Natural killer cell (primary cell): ENCODE data around the gene PLXNA2. TPM values are rescaled to one million over a fixed set of nuclear protein-coding genes. Genes with fewer than 3 reads are reported as not detected.

ENCODE experiments used
- ATAC-seq, 3 donors: fragments of 150-1000 bp in 2 of 3; fragments of 200-7000 bp in 1 of 3; cut with Tn5 transposase; 1 replicate in 1 of 3; 2 replicates in 2 of 3; pipeline ENCODE4 v1.10.0; 2021; ENCODE audit warnings: mild to moderate bottlenecking in 2 of 3, moderate library complexity in 2 of 3
- DNase-seq, 2 donors: peaks; one replicate each; pipeline versions ENCODE4 v3.0.0 to v3.0.0-alpha.2; 2013 to 2021; ENCODE audit warnings: mixed read lengths in 1 of 2
- H3K27ac ChIP-seq: one replicate; pipeline ENCODE4 v1.5.1; 2013; ENCODE audit warnings: mild to moderate bottlenecking, low read length
- H3K27me3 ChIP-seq: one replicate; pipeline ENCODE4 v1.6.1; 2013; ENCODE audit warnings: low read length; ENCODE audit not compliant: control insufficient read depth, insufficient read depth
- H3K36me3 ChIP-seq: one replicate; pipeline ENCODE4 v1.6.1; 2013; ENCODE audit warnings: low read length; ENCODE audit not compliant: control insufficient read depth, insufficient read depth
- H3K4me1 ChIP-seq: one replicate; pipeline ENCODE4 v1.6.1; 2013; ENCODE audit warnings: low read length; ENCODE audit not compliant: control insufficient read depth, insufficient read depth
- H3K4me3 ChIP-seq: one replicate; pipeline ENCODE4 v1.5.1; 2013; ENCODE audit warnings: low read length
- H3K9me3 ChIP-seq: one replicate; pipeline ENCODE4 v1.6.1; 2013; ENCODE audit warnings: low read length; ENCODE audit not compliant: control insufficient read depth, insufficient read depth
- H3K27ac Mint-ChIP-seq, 2 donors: one replicate each; pipeline ENCODE4 v1.8.0; 2022; ENCODE audit warnings: mild to moderate bottlenecking in 2 of 2, mixed read lengths in 2 of 2, moderate library complexity in 1 of 2
- H3K27me3 Mint-ChIP-seq, 2 donors: one replicate each; pipeline ENCODE4 v1.8.0; 2022; ENCODE audit warnings: low read depth in 2 of 2, mixed read lengths in 2 of 2
- H3K36me3 Mint-ChIP-seq: one replicate; pipeline ENCODE4 v1.8.0; 2022; ENCODE audit warnings: mixed read lengths
- H3K4me1 Mint-ChIP-seq, 2 donors: one replicate each; pipeline ENCODE4 v1.8.0; 2022; ENCODE audit warnings: mixed read lengths in 2 of 2
- H3K4me3 Mint-ChIP-seq: one replicate; pipeline ENCODE4 v1.8.0; 2022; ENCODE audit warnings: mild to moderate bottlenecking, moderate library complexity, mixed read lengths
- H3K9me3 Mint-ChIP-seq, 2 donors: one replicate each; pipeline ENCODE4 v1.8.0; 2022; ENCODE audit warnings: mixed read lengths in 2 of 2
- CTCF ChIP-seq: fragments of 200-600 bp; IDR thresholded peaks from one replicate; pipeline ENCODE4 v1.8.0; 2022; ENCODE audit warnings: antibody characterized with exemption
- WGBS: methylation state at CpG from one replicate; pipeline ENCODE4 v1.1.7; 2013; ENCODE audit warnings: missing lambda C conversion rate; ENCODE audit not compliant: insufficient coverage; 5-methylcytosine and 5-hydroxymethylcytosine counted together
- intact Hi-C: fragments of 100-400 bp; cut with micrococcal nuclease; formaldehyde crosslinking; loops from one replicate; pipeline ENCODE4 v1.14.2; 2022
- total RNA-seq, 4 donors: library from RNA; stranded (reverse); fragments of 120-200 nt in 1 of 4; gene quantifications; one replicate each; pipeline versions ENCODE4 v1.2.3 to v1.2.4, GENCODE V29; 2013 to 2022

Gene PLXNA2
- total RNA-seq, 3 donors from 2014 or later (not counting 1 experiment from before 2014, with no cell fraction given) = 2.8 to 8.4 (median 2.8) TPM

- H3K27ac Mint-ChIP-seq = no peak overlapping the region
- H3K27me3 Mint-ChIP-seq = peaks cover 0 to 16% of the 10 kb centered on the region in 2 donors
- Histone ChIP-seq H3K9me3 (no peaks in the 10 kb centered on the region), H3K27ac (no peak overlapping the region), H3K36me3 (no peaks in the 10 kb centered on the region), H3K4me1 (no peaks in the 10 kb centered on the region), H3K4me3 (no peak overlapping the region), H3K27me3 (no peaks in the 10 kb centered on the region)
- WGBS = 86% methylated on average over 3 of the region's 4 CpGs
- no peaks in the 10 kb centered on the region for H3K36me3 Mint-ChIP-seq
- H3K4me3 Mint-ChIP-seq = no peak overlapping the region
- H3K4me1 Mint-ChIP-seq = no peaks in the 10 kb centered on the region
- intact Hi-C loops = no loop called here
- ATAC-seq (no peak), DNase-seq (no peak)
- TF ChIP-seq CTCF = no peak
- no peaks in the 10 kb centered on the region for H3K9me3 Mint-ChIP-seq
Measured at GRCh38 chr1:208111646-208112190, 132.5 kb downstream of the PLXNA2 start.

GRCh38 chr1:208110296-208110695, 133.9 kb downstream of the PLXNA2 start:
- peaks cover 0 to 7% of the 10 kb centered on the region in 2 donors for H3K27me3 Mint-ChIP-seq
- no peaks in the 10 kb centered on the region for H3K9me3 Mint-ChIP-seq
- 81% methylated on average over 4 of the region's 4 CpGs for WGBS
- intact Hi-C loops = no loop called here
- Histone ChIP-seq H3K4me1 (no peaks in the 10 kb centered on the region), H3K27me3 (no peaks in the 10 kb centered on the region), H3K36me3 (no peaks in the 10 kb centered on the region), H3K27ac (no peak overlapping the region), H3K9me3 (no peaks in the 10 kb centered on the region), H3K4me3 (no peak overlapping the region)
- H3K27ac Mint-ChIP-seq = no peak overlapping the region
- H3K4me3 Mint-ChIP-seq = no peak overlapping the region
- TF ChIP-seq CTCF = no peak
- no peak for DNase-seq
- H3K36me3 Mint-ChIP-seq = no peaks in the 10 kb centered on the region
- H3K4me1 Mint-ChIP-seq = no peaks in the 10 kb centered on the region
- no peak for ATAC-seq

- Mint-ChIP-seq H3K27ac (no peak overlapping the region), H3K36me3 (no peaks in the 10 kb centered on the region), H3K4me1 (no peaks in the 10 kb centered on the region), H3K9me3 (no peaks in the 10 kb centered on the region), H3K27me3 (peaks cover 0 to 7% of the 10 kb centered on the region in 2 donors), H3K4me3 (no peak overlapping the region)
- no peak overlapping the region for H3K27ac ChIP-seq
- H3K9me3 ChIP-seq = no peaks in the 10 kb centered on the region
- no peak for DNase-seq
- H3K27me3 ChIP-seq = no peaks in the 10 kb centered on the region
- H3K36me3 ChIP-seq = no peaks in the 10 kb centered on the region
- WGBS = 89% methylated on average over 5 of the region's 5 CpGs
- no peak for TF ChIP-seq CTCF
- no peak for ATAC-seq
- H3K4me3 ChIP-seq = no peak overlapping the region
- H3K4me1 ChIP-seq = no peaks in the 10 kb centered on the region
- intact Hi-C loops = no loop called here
Measured at GRCh38 chr1:208108646-208109330, 135.4 kb downstream of the PLXNA2 start.

GRCh38 chr1:208108213-208108608, 136.0 kb downstream of the PLXNA2 start:
- no peaks in the 10 kb centered on the region for H3K4me1 ChIP-seq
- H3K4me3 ChIP-seq = no peak overlapping the region
- peaks cover 0 to 7% of the 10 kb centered on the region in 2 donors for H3K27me3 Mint-ChIP-seq
- H3K27ac ChIP-seq = no peak overlapping the region
- no peaks in the 10 kb centered on the region for H3K4me1 Mint-ChIP-seq
- H3K4me3 Mint-ChIP-seq = no peak overlapping the region
- intact Hi-C loops = no loop called here
- H3K36me3 Mint-ChIP-seq = no peaks in the 10 kb centered on the region
- ATAC-seq (no peak), DNase-seq (no peak)
- no peak overlapping the region for H3K27ac Mint-ChIP-seq
- H3K9me3 ChIP-seq = no peaks in the 10 kb centered on the region
- no peaks in the 10 kb centered on the region for H3K36me3 ChIP-seq
- no peaks in the 10 kb centered on the region for H3K27me3 ChIP-seq
- WGBS = 76% methylated on average over 2 of the region's 2 CpGs
- H3K9me3 Mint-ChIP-seq = no peaks in the 10 kb centered on the region
- TF ChIP-seq CTCF = no peak
